IPS-18a (cell line): ENCODE results near the gene PCDHB11.
"Not testable (repeated sequence)": the region's sequence is repeated elsewhere in the genome, so short reads cannot be mapped to it uniquely, and the experiment has no call there.

Experiments used
- H3K27ac ChIP-seq: one replicate; pipeline ENCODE4 v1.5.1; 2013; ENCODE audit warnings: low read length
- H3K27me3 ChIP-seq: one replicate; pipeline ENCODE4 v1.6.1; 2013; ENCODE audit warnings: mild to moderate bottlenecking, low read length; ENCODE audit not compliant: control insufficient read depth, insufficient read depth
- H3K36me3 ChIP-seq: one replicate; pipeline ENCODE4 v1.6.1; 2013; ENCODE audit warnings: low read depth, low read length; ENCODE audit not compliant: control insufficient read depth
- H3K4me1 ChIP-seq: one replicate; pipeline ENCODE4 v1.6.1; 2013; ENCODE audit warnings: low read depth, low read length; ENCODE audit not compliant: control insufficient read depth
- H3K4me3 ChIP-seq: one replicate; pipeline ENCODE4 v1.5.1; 2013; ENCODE audit warnings: low read length
- H3K9ac ChIP-seq: one replicate; pipeline ENCODE4 v1.6.1; 2013; ENCODE audit warnings: mild to moderate bottlenecking, low read length, moderate library complexity
- H3K9me3 ChIP-seq: one replicate; pipeline ENCODE4 v1.6.1; 2013; ENCODE audit warnings: low read depth, low read length; ENCODE audit not compliant: control insufficient read depth

PCDHB11 gene

GRCh38 chr5:141223112-141223783, 23.8 kb downstream of the PCDHB11 start, which contains the start of gene PCDHB14:
Gene PCDHB14, plus strand, starts transcription at chr5:141223343. Its CDS starts 163 bp downstream, at chr5:141223506.
- no peaks in the 10 kb centered on the region for H3K36me3 ChIP-seq
- H3K9ac ChIP-seq, result peak within 1 kb of the TSS; percentile 26
- no peaks in the 10 kb centered on the region for H3K9me3 ChIP-seq
- no peaks in the 10 kb centered on the region for H3K27me3 ChIP-seq
- peak within 1 kb of the TSS; percentile 43 for H3K4me3 ChIP-seq
- H3K27ac ChIP-seq, result no peak within 1 kb of the TSS
- H3K4me1 ChIP-seq, result no peaks in the 10 kb centered on the region

- not testable (repeated sequence) for H3K36me3 ChIP-seq, H3K9me3 ChIP-seq, H3K4me3 ChIP-seq, H3K9ac ChIP-seq, H3K27me3 ChIP-seq, H3K27ac ChIP-seq, H3K4me1 ChIP-seq
Measured at GRCh38 chr5:141224844-141225243, 25.4 kb downstream of the PCDHB11 start.

- H3K9me3 ChIP-seq, H3K9ac ChIP-seq, H3K36me3 ChIP-seq, H3K4me1 ChIP-seq, H3K27ac ChIP-seq, H3K4me3 ChIP-seq, H3K27me3 ChIP-seq: not testable (repeated sequence)
Measured at GRCh38 chr5:141225421-141225820, 26.0 kb downstream of the PCDHB11 start.

- Histone ChIP-seq H3K9ac (no peak overlapping the region), H3K9me3 (peaks cover 21% of the 10 kb centered on the region), H3K36me3 (no peaks in the 10 kb centered on the region), H3K4me1 (no peaks in the 10 kb centered on the region), H3K4me3 (no peak overlapping the region), H3K27ac (no peak overlapping the region), H3K27me3 (no peaks in the 10 kb centered on the region)
Measured at GRCh38 chr5:141234109-141234667, 34.8 kb downstream of the PCDHB11 start.

GRCh38 chr5:141235922-141236321, 36.5 kb downstream of the PCDHB11 start:
- not testable (repeated sequence) for H3K9ac ChIP-seq, H3K4me3 ChIP-seq, H3K27ac ChIP-seq, H3K27me3 ChIP-seq, H3K4me1 ChIP-seq, H3K36me3 ChIP-seq
- H3K9me3 ChIP-seq, result peaks cover 19% of the 10 kb centered on the region

GRCh38 chr5:141236516-141237313, 37.3 kb downstream of the PCDHB11 start:
- H3K4me3 ChIP-seq, result no peak overlapping the region
- no peak overlapping the region for H3K9ac ChIP-seq
- H3K27ac ChIP-seq, result no peak overlapping the region
- H3K36me3 ChIP-seq, result no peaks in the 10 kb centered on the region
- H3K4me1 ChIP-seq, result no peaks in the 10 kb centered on the region
- H3K27me3 ChIP-seq, result no peaks in the 10 kb centered on the region
- peaks cover 15% of the 10 kb centered on the region for H3K9me3 ChIP-seq

GRCh38 chr5:141241496-141241895, 42.1 kb downstream of the PCDHB11 start:
- no peaks in the 10 kb centered on the region for H3K4me1 ChIP-seq
- H3K9me3 ChIP-seq, result peaks cover 8% of the 10 kb centered on the region

GRCh38 chr5:141245250-141245717, 45.9 kb downstream of the PCDHB11 start, which contains the start of gene PCDHB15:
Gene PCDHB15, plus strand, starts transcription at chr5:141245395. Its CDS starts 184 bp downstream, at chr5:141245579.
- Histone ChIP-seq H3K27ac (no peak within 1 kb of the TSS), H3K27me3 (no peaks in the 10 kb centered on the region), H3K4me1 (no peaks in the 10 kb centered on the region), H3K9me3 (peaks cover 4% of the 10 kb centered on the region), H3K4me3 (peak within 1 kb of the TSS; percentile 38), H3K36me3 (no peaks in the 10 kb centered on the region), H3K9ac (no peak within 1 kb of the TSS)

More at GRCh38 chr5:141241496-141241895, 42.1 kb downstream of the PCDHB11 start:
- H3K4me3 ChIP-seq, result no peak overlapping the region
- no peak overlapping the region for H3K27ac ChIP-seq
- H3K9ac ChIP-seq, result no peak overlapping the region
- no peaks in the 10 kb centered on the region for H3K36me3 ChIP-seq
- no peaks in the 10 kb centered on the region for H3K27me3 ChIP-seq

GRCh38 chr5:141246971-141247370, 47.5 kb downstream of the PCDHB11 start:
- peaks cover 15% of the 10 kb centered on the region for H3K9me3 ChIP-seq
- not testable (repeated sequence) for H3K27me3 ChIP-seq, H3K27ac ChIP-seq, H3K4me3 ChIP-seq, H3K36me3 ChIP-seq, H3K9ac ChIP-seq, H3K4me1 ChIP-seq

- not testable (repeated sequence) for H3K27ac ChIP-seq, H3K27me3 ChIP-seq, H3K4me1 ChIP-seq, H3K36me3 ChIP-seq, H3K9ac ChIP-seq, H3K4me3 ChIP-seq
- peaks cover 19% of the 10 kb centered on the region for H3K9me3 ChIP-seq
Measured at GRCh38 chr5:141247434-141247833, 48.0 kb downstream of the PCDHB11 start.

- Histone ChIP-seq H3K9me3 (peaks cover 49% of the 10 kb centered on the region), H3K4me3 (no peak overlapping the region), H3K9ac (no peak overlapping the region), H3K36me3 (no peaks in the 10 kb centered on the region), H3K27me3 (no peaks in the 10 kb centered on the region), H3K4me1 (no peaks in the 10 kb centered on the region), H3K27ac (no peak overlapping the region)
Measured at GRCh38 chr5:141250576-141250975, 51.1 kb downstream of the PCDHB11 start.
